Smooth muscle cell (in vitro differentiated cells): Measurements from ENCODE around the gene TRIM66. TPM values are rescaled to one million over a fixed set of nuclear protein-coding genes. Genes with fewer than 3 reads are reported as not detected.

Experiments used
- DNase-seq: peaks from one replicate; lab custom pipeline; 2025; ENCODE audit not compliant: unreplicated experiment; lab: John Stamatoyannopoulos, UW
- H2AFZ ChIP-seq: fragments of 200-600 bp; sonication (generic); 2 replicates; pipeline ENCODE4 v1.6.0; 2016; ENCODE audit warnings: antibody characterized with exemption, low read depth, mild to moderate bottlenecking
- H3F3A ChIP-seq: fragments of 200-600 bp; sonication (generic); 2 replicates; pipeline ENCODE4 v1.6.0; 2017; ENCODE audit warnings: antibody characterized with exemption, low read depth
- H3K27ac ChIP-seq: fragments of 200-600 bp; sonication (generic); 2 replicates; pipeline ENCODE4 v1.5.1; 2016; ENCODE audit warnings: low read depth, mild to moderate bottlenecking
- H3K27me3 ChIP-seq: fragments of 200-600 bp; sonication (generic); 2 replicates; pipeline ENCODE4 v1.6.1; 2016; ENCODE audit warnings: low read depth, mild to moderate bottlenecking
- H3K36me3 ChIP-seq: fragments of 200-600 bp; sonication (generic); 2 replicates; pipeline ENCODE4 v1.5.1; 2016; ENCODE audit warnings: low read depth
- H3K4me1 ChIP-seq: fragments of 200-600 bp; sonication (generic); 2 replicates; pipeline ENCODE4 v1.5.1; 2016; ENCODE audit warnings: low read depth
- H3K4me2 ChIP-seq: fragments of 200-600 bp; sonication (generic); 2 replicates; pipeline ENCODE4 v1.6.0; 2016; ENCODE audit warnings: mild to moderate bottlenecking
- H3K4me3 ChIP-seq: fragments of 200-600 bp; sonication (generic); 2 replicates; pipeline ENCODE4 v1.5.1; 2016; ENCODE audit warnings: mild to moderate bottlenecking
- H3K79me2 ChIP-seq: fragments of 200-600 bp; sonication (generic); 2 replicates; pipeline ENCODE4 v1.6.0; 2016; ENCODE audit warnings: low read depth, mild to moderate bottlenecking
- H3K9ac ChIP-seq: fragments of 200-600 bp; sonication (generic); 2 replicates; pipeline ENCODE4 v1.6.0; 2016; ENCODE audit warnings: low read depth
- H3K9me3 ChIP-seq: fragments of 200-600 bp; sonication (generic); replicated peaks from 2 replicates; pipeline ENCODE4 v1.5.1; 2016; ENCODE audit warnings: low read depth
- H4K20me1 ChIP-seq: fragments of 200-600 bp; sonication (generic); 2 replicates; pipeline ENCODE4 v1.6.0; 2016; ENCODE audit warnings: low read depth
- WGBS: methylation state at CpG from one replicate; pipeline ENCODE4 v1.1.7; 2016; ENCODE audit warnings: low lambda C conversion rate; 5-methylcytosine and 5-hydroxymethylcytosine counted together
- polyA plus RNA-seq: library from polyadenylated mRNA; unstranded; fragments of >200 nt; fragmentation: Nextera tagmentation; extraction: Ambion mirVana; gene quantifications from 2 replicates; pipeline ENCODE4 v1.2.1, GENCODE V29; 2016
- total RNA-seq: library from RNA; depleted of rRNA; stranded (reverse); fragments of >200 nt; gene quantifications from 2 replicates; pipeline ENCODE4 v1.2.3, GENCODE V29; 2014
- TF ChIP-seq, protein P1 (sequence below): fragments of 200-600 bp; sonication (generic); IDR thresholded peaks from 2 replicates; pipeline ENCODE4 v1.5.1; 2017; ENCODE audit warnings: borderline replicate concordance, mild to moderate bottlenecking, antibody characterized with exemption; ENCODE audit not compliant: insufficient read depth, poor library complexity, severe bottlenecking

The TRIM66 gene
- total and polyA plus RNA-seq, 2 experiments from 2014 or later: 0.24 to 5.8 TPM

DNA sequence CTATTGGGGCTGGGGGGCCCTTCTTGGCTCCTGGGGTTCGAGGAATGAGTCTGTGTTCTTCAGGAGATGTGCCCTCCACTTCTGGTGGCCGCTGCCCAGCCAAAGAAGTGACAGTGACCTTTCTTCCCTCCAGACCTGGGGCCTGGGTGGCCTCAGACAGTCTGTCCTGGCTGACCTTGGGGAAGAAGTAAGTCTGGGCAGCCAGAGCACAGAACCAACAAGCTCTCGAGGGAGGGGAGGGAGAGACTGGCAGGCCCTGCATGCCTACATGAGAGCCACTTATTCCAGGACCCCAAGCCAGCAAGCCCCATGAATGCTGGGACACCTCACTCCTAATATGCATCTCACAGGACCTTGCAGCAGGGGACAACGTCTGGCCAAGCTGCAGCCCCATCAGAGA is 61.3 kb downstream of the TRIM66 start:
- H3F3A ChIP-seq: no peaks in the 10 kb centered on the region
- H3K9ac ChIP-seq: no peak overlapping the region
- H3K4me1 ChIP-seq: no peaks in the 10 kb centered on the region
- no peaks in the 10 kb centered on the region for H3K9me3 ChIP-seq
- H3K79me2 ChIP-seq: no peaks in the 10 kb centered on the region
- no peaks in the 10 kb centered on the region for H3K27me3 ChIP-seq
- no peak for DNase-seq
- no peak overlapping the region for H3K4me3 ChIP-seq
- TF ChIP-seq, protein P1, sequence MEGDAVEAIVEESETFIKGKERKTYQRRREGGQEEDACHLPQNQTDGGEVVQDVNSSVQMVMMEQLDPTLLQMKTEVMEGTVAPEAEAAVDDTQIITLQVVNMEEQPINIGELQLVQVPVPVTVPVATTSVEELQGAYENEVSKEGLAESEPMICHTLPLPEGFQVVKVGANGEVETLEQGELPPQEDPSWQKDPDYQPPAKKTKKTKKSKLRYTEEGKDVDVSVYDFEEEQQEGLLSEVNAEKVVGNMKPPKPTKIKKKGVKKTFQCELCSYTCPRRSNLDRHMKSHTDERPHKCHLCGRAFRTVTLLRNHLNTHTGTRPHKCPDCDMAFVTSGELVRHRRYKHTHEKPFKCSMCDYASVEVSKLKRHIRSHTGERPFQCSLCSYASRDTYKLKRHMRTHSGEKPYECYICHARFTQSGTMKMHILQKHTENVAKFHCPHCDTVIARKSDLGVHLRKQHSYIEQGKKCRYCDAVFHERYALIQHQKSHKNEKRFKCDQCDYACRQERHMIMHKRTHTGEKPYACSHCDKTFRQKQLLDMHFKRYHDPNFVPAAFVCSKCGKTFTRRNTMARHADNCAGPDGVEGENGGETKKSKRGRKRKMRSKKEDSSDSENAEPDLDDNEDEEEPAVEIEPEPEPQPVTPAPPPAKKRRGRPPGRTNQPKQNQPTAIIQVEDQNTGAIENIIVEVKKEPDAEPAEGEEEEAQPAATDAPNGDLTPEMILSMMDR: no peak
- no peaks in the 10 kb centered on the region for H4K20me1 ChIP-seq
- 83% methylated on average over 4 of the region's 4 CpGs for WGBS
- H3K36me3 ChIP-seq: no peaks in the 10 kb centered on the region
- H3K27ac ChIP-seq: no peak overlapping the region
- H2AFZ ChIP-seq: no peak overlapping the region
- H3K4me2 ChIP-seq: no peak overlapping the region

DNA sequence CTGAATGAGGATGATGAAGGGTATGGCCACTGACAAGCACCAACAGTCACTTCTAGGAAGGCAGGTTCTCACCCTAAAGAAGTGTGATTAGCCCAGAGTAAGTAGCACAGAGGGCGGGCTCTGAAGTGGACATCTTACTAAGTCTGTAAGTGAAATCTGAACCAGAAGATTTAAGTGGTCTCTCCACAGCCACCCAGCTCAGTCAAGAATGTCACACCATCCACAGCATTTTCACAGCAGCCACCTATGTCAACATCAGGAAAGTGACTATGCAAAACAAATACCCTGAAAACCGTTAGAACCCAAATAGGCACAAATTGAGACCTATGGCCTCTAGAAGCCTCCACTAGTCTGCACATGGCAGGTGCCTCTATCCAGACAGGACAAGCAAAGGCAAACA is 65.4 kb downstream of the TRIM66 start:
- no peaks in the 10 kb centered on the region for H3K9me3 ChIP-seq
- no peaks in the 10 kb centered on the region for H4K20me1 ChIP-seq
- TF ChIP-seq, protein P1: no peak
- no peaks in the 10 kb centered on the region for H3K27me3 ChIP-seq
- no peak overlapping the region for H2AFZ ChIP-seq
- WGBS: 94% methylated on average over 2 of the region's 2 CpGs
- H3F3A ChIP-seq: no peaks in the 10 kb centered on the region
- H3K4me3 ChIP-seq: no peak overlapping the region
- no peak overlapping the region for H3K9ac ChIP-seq
- no peak for DNase-seq
- no peaks in the 10 kb centered on the region for H3K36me3 ChIP-seq
- no peak overlapping the region for H3K27ac ChIP-seq
- no peaks in the 10 kb centered on the region for H3K79me2 ChIP-seq
- H3K4me2 ChIP-seq: no peak overlapping the region
- H3K4me1 ChIP-seq: no peaks in the 10 kb centered on the region

DNA sequence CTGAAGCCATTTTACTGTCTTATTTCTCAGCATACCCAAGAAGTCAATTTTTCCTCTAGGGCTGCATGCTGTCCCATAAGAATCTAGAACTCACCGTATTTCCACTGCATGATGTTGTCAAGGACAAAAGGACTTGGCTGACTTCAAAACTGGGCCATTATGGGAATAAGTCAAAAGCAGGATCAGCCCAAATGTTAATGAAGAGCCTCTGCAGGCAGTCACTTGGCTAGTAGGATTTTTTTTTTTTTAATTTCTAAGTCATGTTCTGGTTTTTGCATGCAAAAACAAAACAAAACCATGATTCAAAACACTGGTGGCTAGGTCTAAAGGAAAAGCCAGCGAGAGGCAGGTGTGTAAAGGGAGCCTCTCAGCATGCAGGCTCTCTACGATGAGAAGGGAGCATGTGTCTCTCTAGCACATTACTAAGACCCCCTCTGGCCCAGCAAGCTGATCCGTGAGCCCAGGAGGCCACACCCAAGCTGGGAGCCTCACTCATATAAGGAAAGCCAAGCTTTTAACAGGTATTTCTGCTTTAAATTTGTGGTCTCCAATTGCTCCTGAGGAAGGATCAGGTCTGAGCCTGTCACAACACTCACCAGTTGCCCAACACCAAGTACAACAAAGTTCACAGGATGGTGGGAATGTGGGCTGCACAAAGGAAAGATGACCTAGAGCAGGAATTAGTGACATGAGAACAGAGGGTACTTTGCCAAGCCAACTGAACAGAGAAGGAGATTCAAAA is 67.0 kb downstream of the TRIM66 start:
- TF ChIP-seq, protein P1: no peak
- no peaks in the 10 kb centered on the region for H3K4me1 ChIP-seq
- H3K27ac ChIP-seq: no peak overlapping the region
- H3K4me2 ChIP-seq: no peak overlapping the region
- no peaks in the 10 kb centered on the region for H3F3A ChIP-seq
- H3K9me3 ChIP-seq: no peaks in the 10 kb centered on the region
- 78% methylated on average over 4 of the region's 4 CpGs for WGBS
- no peak for DNase-seq
- H3K36me3 ChIP-seq: no peaks in the 10 kb centered on the region
- no peak overlapping the region for H3K9ac ChIP-seq
- H3K27me3 ChIP-seq: no peaks in the 10 kb centered on the region
- no peaks in the 10 kb centered on the region for H4K20me1 ChIP-seq
- H3K79me2 ChIP-seq: no peaks in the 10 kb centered on the region
- H2AFZ ChIP-seq: no peak overlapping the region
- H3K4me3 ChIP-seq: no peak overlapping the region

DNA sequence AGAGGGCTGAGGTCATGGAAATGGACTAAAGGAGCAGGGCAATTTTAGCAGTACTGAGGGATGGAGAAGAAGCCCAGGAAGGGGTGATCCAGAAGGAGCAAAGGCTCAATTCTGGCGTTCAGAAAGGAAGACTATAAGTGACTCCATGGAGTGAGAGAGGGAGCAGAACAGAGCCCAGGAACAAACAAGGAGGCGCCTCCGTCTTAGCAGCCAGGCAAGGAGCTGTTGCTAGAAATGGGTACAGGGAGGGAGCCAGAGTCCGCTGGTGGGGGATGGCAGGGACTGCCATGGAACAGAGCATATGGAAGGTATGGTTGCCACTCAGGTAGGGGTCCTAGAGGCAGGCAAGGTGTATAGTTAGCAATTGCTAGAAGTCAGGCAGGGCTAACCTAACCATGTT is 68.0 kb downstream of the TRIM66 start:
- H3F3A ChIP-seq: no peaks in the 10 kb centered on the region
- no peaks in the 10 kb centered on the region for H3K79me2 ChIP-seq
- DNase-seq: no peak
- H3K36me3 ChIP-seq: no peaks in the 10 kb centered on the region
- H2AFZ ChIP-seq: no peak overlapping the region
- H3K9me3 ChIP-seq: no peaks in the 10 kb centered on the region
- WGBS: 91% methylated on average over 4 of the region's 4 CpGs
- no peak overlapping the region for H3K4me2 ChIP-seq
- H3K27ac ChIP-seq: no peak overlapping the region
- no peaks in the 10 kb centered on the region for H4K20me1 ChIP-seq
- TF ChIP-seq, protein P1: no peak
- H3K27me3 ChIP-seq: no peaks in the 10 kb centered on the region
- no peaks in the 10 kb centered on the region for H3K4me1 ChIP-seq
- H3K4me3 ChIP-seq: no peak overlapping the region
- no peak overlapping the region for H3K9ac ChIP-seq
